ENCODE results near the gene HOXA3. TPM values are rescaled to one million over a fixed set of nuclear protein-coding genes. Genes with fewer than 3 reads are reported as not detected.

Gene HOXA3
- total RNA-seq, 1 experiment from 2014 or later = 9.2 TPM

DNA sequence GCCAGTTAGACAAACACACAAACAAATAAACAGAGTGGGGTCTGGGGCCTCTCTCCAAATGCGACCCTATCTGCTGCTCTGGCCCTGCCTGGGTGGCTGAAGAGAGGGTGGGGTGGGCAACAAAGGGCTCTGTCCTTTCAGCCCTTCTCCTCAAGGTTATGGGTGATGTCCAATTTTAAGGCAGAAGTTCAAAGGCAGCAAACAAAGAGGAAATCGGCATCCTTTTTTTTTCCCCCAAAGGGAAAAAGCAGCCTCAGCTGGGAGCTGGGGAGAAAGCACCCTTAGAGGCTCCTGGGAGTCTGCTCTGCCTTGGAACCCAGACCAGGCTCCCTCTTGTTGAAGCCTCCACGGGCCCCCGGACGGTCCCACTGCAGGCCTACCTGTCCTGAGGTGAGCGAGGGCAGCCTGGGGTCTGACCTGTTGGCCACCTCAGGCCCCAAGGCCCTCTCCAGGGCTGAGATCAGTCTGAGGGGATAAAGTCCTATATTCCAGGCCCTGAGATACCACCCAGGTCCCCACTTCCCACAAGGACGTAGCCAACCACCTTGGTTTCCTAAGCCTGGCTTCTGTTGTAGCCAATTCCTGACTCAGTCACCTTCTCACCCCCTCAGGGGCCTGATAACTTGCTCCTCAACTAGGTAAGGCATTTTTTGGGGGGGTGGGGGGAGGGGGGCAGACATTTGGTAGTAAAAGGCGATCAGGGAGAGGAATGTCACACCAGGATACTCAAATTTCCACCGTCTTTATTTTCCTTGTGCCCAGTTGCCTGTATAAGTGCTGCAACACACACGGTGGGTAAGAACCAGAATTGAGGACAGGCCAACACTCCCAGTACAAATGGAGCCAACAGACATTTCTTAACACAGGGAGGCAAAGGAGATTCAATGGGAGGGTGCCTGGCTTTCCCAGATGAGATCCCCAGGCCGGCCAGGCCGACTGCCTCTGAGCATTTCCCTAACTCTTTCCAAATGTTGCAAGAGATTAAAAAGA is 28.3 kb upstream of the HOXA3 start:
- ChIA-PET RAD21 (ENCODE audit: low non-redundant PET in 1 of 2, low total read pairs in 2 of 2, uncharacterized antibody in 2 of 2, unreplicated experiment in 2 of 2) (no interaction called here), CTCF (interaction anchor here (0.6 to 2.5 kb wide), 18 partner anchors 9 to 876 kb away, joined by 3 to 32 read pairs (median 4); partner anchors contain the start of gene HOXA13), POLR2A (interaction anchor here (1.1 kb wide), 1 partner anchor 10 kb away, joined by 7 read pairs; no protein-coding TSS in a partner anchor)
- H3K27ac ChIP-seq (ENCODE audit: low read depth, low read length) = peak overlapping the region; percentile 38; the same call in 1 of the 2 replicates
- H3K9me2 ChIP-seq (ENCODE audit: insufficient read depth) = no peaks in the 10 kb centered on the region
- H4K20me1 ChIP-seq (ENCODE audit: insufficient read depth) = no peaks in the 10 kb centered on the region
- H3K9ac ChIP-seq (ENCODE audit: low read length) = peak overlapping the region; percentile 65
- H3K4me2 ChIP-seq (ENCODE audit: low read length) = peak overlapping the region; percentile 90
- peak overlapping the region in 1 of 2 experiments; percentile 56; a peak in 3 of 4 replicates for H3K4me3 ChIP-seq (replicated peaks in 1 of 2; ENCODE audit: low read depth in 1 of 2, low read length in 2 of 2)
- H3K36me3 ChIP-seq (ENCODE audit: control insufficient read depth in 1 of 2, insufficient read depth in 2 of 2, low read length in 2 of 2) = no peaks in the 10 kb centered on the region
- H3K79me2 ChIP-seq (ENCODE audit: insufficient read depth, low read length) = peaks cover 19% of the 10 kb centered on the region
- H3K9me3 ChIP-seq (ENCODE audit: control insufficient read depth in 1 of 2, insufficient read depth in 1 of 2, low read depth in 1 of 2, low read length in 2 of 2) = no peaks in the 10 kb centered on the region
- H3K27me3 ChIP-seq (ENCODE audit: insufficient read depth, low read length) = no peaks in the 10 kb centered on the region
- TF ChIP-seq SRF (IDR thresholded peaks at IDR 0.05; ENCODE audit: low read depth) (no peak), SP1 (IDR thresholded peaks at IDR 0.05; ENCODE audit: low read depth) (no peak), YY1 (IDR thresholded peaks at IDR 0.05; ENCODE audit: extremely low read depth, insufficient replicate concordance, low read depth, low read length) (no peak)
- intact Hi-C loops (cut with micrococcal nuclease) = no loop called here
- H2AFZ ChIP-seq (ENCODE audit: low read depth, low read length, poor library complexity, severe bottlenecking) = no peak overlapping the region
- no TSS peak for BruUV-seq (replicated peaks)
- ATAC-seq (no peak), DNase-seq (ENCODE audit: low read depth, low spot score) (no peak)
- H3K4me1 ChIP-seq (ENCODE audit: control insufficient read depth in 1 of 2, insufficient read depth in 2 of 2, low read length in 2 of 2) = peaks cover 30 to 54% of the 10 kb centered on the region in 2 experiments

DNA sequence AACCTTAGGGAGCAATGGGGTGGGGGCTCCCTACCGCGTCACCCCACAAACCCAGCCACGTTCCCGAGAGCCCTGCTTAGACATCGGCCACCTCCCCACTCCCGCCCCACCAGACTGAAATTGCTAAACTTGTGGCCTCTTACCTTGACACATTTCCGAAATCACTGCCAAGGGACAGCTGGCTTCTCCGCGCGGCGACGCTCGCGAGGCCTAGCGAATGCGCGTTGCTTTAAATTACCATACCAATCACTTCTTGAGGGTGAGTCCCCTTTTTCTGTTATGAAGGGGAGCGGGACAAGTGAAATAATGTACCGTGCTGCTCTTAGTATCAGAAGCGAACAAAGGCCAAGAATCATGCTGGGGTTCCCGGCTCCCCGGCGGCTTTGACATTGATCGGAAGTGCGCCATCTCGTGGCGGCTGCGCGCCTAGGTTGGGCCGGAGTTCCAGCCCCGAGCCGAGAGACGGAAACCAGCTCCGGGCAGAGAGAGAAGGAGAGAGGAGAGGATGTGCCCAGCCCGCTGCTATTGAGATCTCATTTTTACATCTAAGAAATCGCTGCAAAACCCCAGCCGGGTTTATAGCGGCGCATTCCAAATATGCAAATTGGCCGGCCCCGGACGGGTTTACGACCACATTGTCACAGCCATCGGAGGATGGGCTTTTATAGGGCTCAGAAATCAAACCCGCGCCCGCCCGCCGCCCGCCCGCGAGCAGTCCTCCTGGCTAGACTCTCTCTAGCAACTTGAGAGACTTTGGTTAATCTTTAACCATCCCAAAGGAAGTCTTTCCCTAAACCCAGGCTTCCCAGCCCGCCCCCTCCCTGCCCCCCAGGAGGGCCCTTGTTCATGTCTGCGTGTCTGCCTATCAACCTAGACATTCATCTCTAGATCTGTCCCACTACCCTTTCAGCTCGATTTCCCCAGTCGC is 27.4 kb upstream of the HOXA3 start:
- H3K4me3 ChIP-seq (replicated peaks in 1 of 2; ENCODE audit: low read depth in 1 of 2, low read length in 2 of 2) = peak overlapping the region; percentile 43 to 56
- ATAC-seq (peak; percentile 79), DNase-seq (ENCODE audit: low read depth, low spot score) (no peak)
- peak overlapping the region; percentile 38; the same call in 1 of the 2 replicates for H3K27ac ChIP-seq (ENCODE audit: low read depth, low read length)
- H3K9me3 ChIP-seq (ENCODE audit: control insufficient read depth in 1 of 2, insufficient read depth in 1 of 2, low read depth in 1 of 2, low read length in 2 of 2) = no peaks in the 10 kb centered on the region
- TF ChIP-seq ZFX (IDR thresholded peaks at IDR 0.05) (peak; percentile 84), TCF7L2 (IDR thresholded peaks at IDR 0.05; ENCODE audit: borderline replicate concordance, extremely low read depth, insufficient read depth, insufficient read length) (peak; percentile 45), SP1 (IDR thresholded peaks at IDR 0.05; ENCODE audit: low read depth) (no peak), CEBPB (IDR thresholded peaks at IDR 0.05; ENCODE audit: low read depth) (no peak), POLR2AphosphoS5 (IDR thresholded peaks at IDR 0.05; ENCODE audit: low read depth, low read length) (peak; percentile 43; the same call in 1 of the 2 replicates), ZNF274 (IDR thresholded peaks at IDR 0.05; ENCODE audit: low read depth, low read length) (no peak)
- TF ChIP-seq, protein P1, sequence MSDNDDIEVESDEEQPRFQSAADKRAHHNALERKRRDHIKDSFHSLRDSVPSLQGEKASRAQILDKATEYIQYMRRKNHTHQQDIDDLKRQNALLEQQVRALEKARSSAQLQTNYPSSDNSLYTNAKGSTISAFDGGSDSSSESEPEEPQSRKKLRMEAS (IDR thresholded peaks at IDR 0.05) = peak; percentile 65; the same call in 1 of the 2 replicates
- TF ChIP-seq, protein P2, sequence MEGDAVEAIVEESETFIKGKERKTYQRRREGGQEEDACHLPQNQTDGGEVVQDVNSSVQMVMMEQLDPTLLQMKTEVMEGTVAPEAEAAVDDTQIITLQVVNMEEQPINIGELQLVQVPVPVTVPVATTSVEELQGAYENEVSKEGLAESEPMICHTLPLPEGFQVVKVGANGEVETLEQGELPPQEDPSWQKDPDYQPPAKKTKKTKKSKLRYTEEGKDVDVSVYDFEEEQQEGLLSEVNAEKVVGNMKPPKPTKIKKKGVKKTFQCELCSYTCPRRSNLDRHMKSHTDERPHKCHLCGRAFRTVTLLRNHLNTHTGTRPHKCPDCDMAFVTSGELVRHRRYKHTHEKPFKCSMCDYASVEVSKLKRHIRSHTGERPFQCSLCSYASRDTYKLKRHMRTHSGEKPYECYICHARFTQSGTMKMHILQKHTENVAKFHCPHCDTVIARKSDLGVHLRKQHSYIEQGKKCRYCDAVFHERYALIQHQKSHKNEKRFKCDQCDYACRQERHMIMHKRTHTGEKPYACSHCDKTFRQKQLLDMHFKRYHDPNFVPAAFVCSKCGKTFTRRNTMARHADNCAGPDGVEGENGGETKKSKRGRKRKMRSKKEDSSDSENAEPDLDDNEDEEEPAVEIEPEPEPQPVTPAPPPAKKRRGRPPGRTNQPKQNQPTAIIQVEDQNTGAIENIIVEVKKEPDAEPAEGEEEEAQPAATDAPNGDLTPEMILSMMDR (IDR thresholded peaks at IDR 0.05 in 2 of 3, conservative IDR thresholded peaks at IDR 0.05 in 1 of 3; ENCODE audit: borderline replicate concordance in 1 of 3, insufficient read depth in 1 of 3, low read depth in 2 of 3, low read length in 2 of 3) = peak; percentile 80 to 97 (median 93)
- RAD21 ChIA-PET (ENCODE audit: low non-redundant PET in 1 of 2, low total read pairs in 2 of 2, uncharacterized antibody in 2 of 2, unreplicated experiment in 2 of 2) = no interaction called here
- H3K9ac ChIP-seq (ENCODE audit: low read length) = peak overlapping the region; percentile 65
- peaks cover 30 to 51% of the 10 kb centered on the region in 2 experiments for H3K4me1 ChIP-seq (ENCODE audit: control insufficient read depth in 1 of 2, insufficient read depth in 2 of 2, low read length in 2 of 2)
- peaks cover 17% of the 10 kb centered on the region for H3K79me2 ChIP-seq (ENCODE audit: insufficient read depth, low read length)
- H3K27me3 ChIP-seq (ENCODE audit: insufficient read depth, low read length) = no peaks in the 10 kb centered on the region
- no peaks in the 10 kb centered on the region for H3K36me3 ChIP-seq (ENCODE audit: control insufficient read depth in 1 of 2, insufficient read depth in 2 of 2, low read length in 2 of 2)
- CTCF ChIA-PET = interaction anchor here (0.6 to 2.5 kb wide), 20 partner anchors 10 to 1287 kb away, joined by 3 to 32 read pairs (median 4); partner anchors contain the start of gene HOXA13
- peak overlapping the region; percentile 83 for H2AFZ ChIP-seq (ENCODE audit: low read depth, low read length, poor library complexity, severe bottlenecking)
- peak overlapping the region; percentile 90 for H3K4me2 ChIP-seq (ENCODE audit: low read length)
- H4K20me1 ChIP-seq (ENCODE audit: insufficient read depth) = no peaks in the 10 kb centered on the region
- intact Hi-C loops (cut with micrococcal nuclease) = no loop called here
- H3K9me2 ChIP-seq (ENCODE audit: insufficient read depth) = no peaks in the 10 kb centered on the region
- no TSS peak for BruUV-seq (replicated peaks)
- POLR2A ChIA-PET = interaction anchor here (1.1 kb wide), 1 partner anchor 9 kb away, joined by 7 read pairs; no protein-coding TSS in a partner anchor

All from HCT116 (cell line).